Fibroblast of lung (primary cell): Measurements from ENCODE around the gene AP3S2.

Source experiments
- EZH2 ChIP-seq: IDR thresholded peaks from 2 replicates; pipeline ENCODE4 v1.5.1; 2012; ENCODE audit warnings: low read length, control low read depth, mild to moderate bottlenecking; ENCODE audit errors: missing control alignments
- TF ChIP-seq, protein P1 (sequence below), 2 donors: IDR thresholded peaks in 1 of 2; conservative IDR thresholded peaks in 1 of 2; 1 replicate in 1 of 2; 2 replicates in 1 of 2; pipeline ENCODE4 v1.5.1; 2011 to 2012; ENCODE audit warnings: low read length in 2 of 2, control low read depth in 1 of 2, inconsistent platforms in 1 of 2, low read depth in 1 of 2, mild to moderate bottlenecking in 1 of 2

DNA sequence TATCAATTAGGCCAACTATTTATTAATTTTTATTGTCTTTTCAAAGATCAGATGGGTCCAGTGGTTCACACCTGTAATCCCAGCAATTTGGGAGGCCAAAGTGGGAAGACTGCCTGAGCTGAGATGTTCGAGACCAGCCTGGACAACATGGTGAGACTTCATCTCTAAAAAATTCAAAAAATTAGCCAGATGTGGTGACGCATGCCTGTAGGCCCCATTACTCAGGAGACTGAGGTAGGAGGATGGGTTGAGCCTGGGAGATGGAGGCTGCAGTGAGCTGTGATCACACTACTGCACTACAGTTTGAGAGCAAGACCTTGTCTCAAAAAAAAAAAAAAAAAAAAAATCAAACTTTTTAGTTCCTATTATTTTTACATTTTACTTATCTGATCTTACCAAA is 8.2 kb downstream of the AP3S2 start:
- TF ChIP-seq EZH2: no peak
- TF ChIP-seq, protein P1, sequence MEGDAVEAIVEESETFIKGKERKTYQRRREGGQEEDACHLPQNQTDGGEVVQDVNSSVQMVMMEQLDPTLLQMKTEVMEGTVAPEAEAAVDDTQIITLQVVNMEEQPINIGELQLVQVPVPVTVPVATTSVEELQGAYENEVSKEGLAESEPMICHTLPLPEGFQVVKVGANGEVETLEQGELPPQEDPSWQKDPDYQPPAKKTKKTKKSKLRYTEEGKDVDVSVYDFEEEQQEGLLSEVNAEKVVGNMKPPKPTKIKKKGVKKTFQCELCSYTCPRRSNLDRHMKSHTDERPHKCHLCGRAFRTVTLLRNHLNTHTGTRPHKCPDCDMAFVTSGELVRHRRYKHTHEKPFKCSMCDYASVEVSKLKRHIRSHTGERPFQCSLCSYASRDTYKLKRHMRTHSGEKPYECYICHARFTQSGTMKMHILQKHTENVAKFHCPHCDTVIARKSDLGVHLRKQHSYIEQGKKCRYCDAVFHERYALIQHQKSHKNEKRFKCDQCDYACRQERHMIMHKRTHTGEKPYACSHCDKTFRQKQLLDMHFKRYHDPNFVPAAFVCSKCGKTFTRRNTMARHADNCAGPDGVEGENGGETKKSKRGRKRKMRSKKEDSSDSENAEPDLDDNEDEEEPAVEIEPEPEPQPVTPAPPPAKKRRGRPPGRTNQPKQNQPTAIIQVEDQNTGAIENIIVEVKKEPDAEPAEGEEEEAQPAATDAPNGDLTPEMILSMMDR (conservative IDR thresholded peaks at IDR 0.05 in 1 of 2, IDR thresholded peaks at IDR 0.05 in 1 of 2; ENCODE audit: low read depth in 1 of 2, low read length in 2 of 2): no peak
